ENCODE results near the gene UPK3BL1.
"Not testable (repeated sequence)": the region's sequence is repeated elsewhere in the genome, so short reads cannot be mapped to it uniquely, and the experiment has no call there.

DNA sequence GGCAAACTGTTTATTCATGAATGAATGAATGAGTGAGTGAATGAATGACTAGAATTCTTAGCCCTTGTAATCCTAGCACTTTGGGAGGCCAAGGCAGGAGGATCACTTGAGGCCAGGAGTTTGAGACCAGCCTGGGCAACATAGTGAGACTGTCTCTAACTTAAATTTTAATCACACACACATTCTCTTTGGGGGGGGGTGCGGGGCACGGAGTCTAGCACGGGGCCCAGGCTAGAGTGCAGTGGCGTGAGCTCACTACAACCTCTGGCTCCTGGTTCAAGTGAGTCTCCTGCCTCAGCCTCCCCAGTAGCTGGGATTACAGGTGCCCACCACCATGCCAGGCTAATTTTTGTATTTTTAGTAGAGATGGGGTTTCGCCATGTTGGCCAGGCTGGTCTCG is 48.0 kb upstream of the UPK3BL1 start:
- TF ChIP-seq POLR2A, POLR2AphosphoS5, EP300 (IDR thresholded peaks at IDR 0.05): not testable (repeated sequence)
- TF ChIP-seq, protein P1, sequence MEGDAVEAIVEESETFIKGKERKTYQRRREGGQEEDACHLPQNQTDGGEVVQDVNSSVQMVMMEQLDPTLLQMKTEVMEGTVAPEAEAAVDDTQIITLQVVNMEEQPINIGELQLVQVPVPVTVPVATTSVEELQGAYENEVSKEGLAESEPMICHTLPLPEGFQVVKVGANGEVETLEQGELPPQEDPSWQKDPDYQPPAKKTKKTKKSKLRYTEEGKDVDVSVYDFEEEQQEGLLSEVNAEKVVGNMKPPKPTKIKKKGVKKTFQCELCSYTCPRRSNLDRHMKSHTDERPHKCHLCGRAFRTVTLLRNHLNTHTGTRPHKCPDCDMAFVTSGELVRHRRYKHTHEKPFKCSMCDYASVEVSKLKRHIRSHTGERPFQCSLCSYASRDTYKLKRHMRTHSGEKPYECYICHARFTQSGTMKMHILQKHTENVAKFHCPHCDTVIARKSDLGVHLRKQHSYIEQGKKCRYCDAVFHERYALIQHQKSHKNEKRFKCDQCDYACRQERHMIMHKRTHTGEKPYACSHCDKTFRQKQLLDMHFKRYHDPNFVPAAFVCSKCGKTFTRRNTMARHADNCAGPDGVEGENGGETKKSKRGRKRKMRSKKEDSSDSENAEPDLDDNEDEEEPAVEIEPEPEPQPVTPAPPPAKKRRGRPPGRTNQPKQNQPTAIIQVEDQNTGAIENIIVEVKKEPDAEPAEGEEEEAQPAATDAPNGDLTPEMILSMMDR (IDR thresholded peaks at IDR 0.05), result not testable (repeated sequence)

Data from stomach (tissue), 4 donors.